HG02678 (cell line): ENCODE results near the gene TGDS.
A peak's percentile ranks its signal among the peaks of the same experiment; 100 is the strongest.

Source experiments
- ATAC-seq: cut with Tn5 transposase; IDR thresholded peaks from one replicate; pipeline ENCODE4 v1.9.1; 2021; ENCODE audit warnings: mild to moderate bottlenecking, moderate library complexity; ENCODE audit not compliant: unreplicated experiment

The TGDS gene

GRCh38 chr13:94601446-94602431 lies 5.8 kb upstream of the TGDS start, which contains the start of gene GPR180:
GPR180 (plus strand) TSS chr13:94601857; CDS start chr13:94601928, 71 bp downstream.
- peak; percentile 99 for ATAC-seq

GRCh38 chr13:94599877-94600276 lies 3.9 kb upstream of the TGDS start:
- no peak for ATAC-seq

GRCh38 chr13:94598281-94598680 lies 2.3 kb upstream of the TGDS start:
- no peak for ATAC-seq

GRCh38 chr13:94596575-94596971 lies 621 bp upstream of the TGDS start:
- ATAC-seq: no peak

- peak; percentile 56 for ATAC-seq
Measured at GRCh38 chr13:94595001-94595949, 677 bp downstream of the TGDS start.

GRCh38 chr13:94590744-94591143 lies 5.2 kb downstream of the TGDS start:
- ATAC-seq: peak; percentile 43

GRCh38 chr13:94588541-94588940 lies 7.4 kb downstream of the TGDS start:
- ATAC-seq: no peak

GRCh38 chr13:94586371-94586770 lies 9.6 kb downstream of the TGDS start:
- no peak for ATAC-seq

- no peak for ATAC-seq
Measured at GRCh38 chr13:94585543-94586101, 10.3 kb downstream of the TGDS start.

- ATAC-seq: no peak
Measured at GRCh38 chr13:94583926-94584325, 12.0 kb downstream of the TGDS start.

- ATAC-seq: no peak
Measured at GRCh38 chr13:94579063-94579462, 16.9 kb downstream of the TGDS start.

- no peak for ATAC-seq
Measured at GRCh38 chr13:94569615-94570014, 26.3 kb downstream of the TGDS start.

GRCh38 chr13:94568443-94568842 lies 27.5 kb downstream of the TGDS start:
- no peak for ATAC-seq

GRCh38 chr13:94567581-94567980 lies 28.4 kb downstream of the TGDS start:
- no peak for ATAC-seq

- ATAC-seq: no peak
Measured at GRCh38 chr13:94561126-94561525, 34.8 kb downstream of the TGDS start.

GRCh38 chr13:94560116-94560515 lies 35.8 kb downstream of the TGDS start:
- no peak for ATAC-seq

- no peak for ATAC-seq
Measured at GRCh38 chr13:94559222-94559795, 36.6 kb downstream of the TGDS start.

GRCh38 chr13:94558716-94559115 lies 37.2 kb downstream of the TGDS start:
- no peak for ATAC-seq

- ATAC-seq: no peak
Measured at GRCh38 chr13:94557684-94558235, 38.2 kb downstream of the TGDS start.

GRCh38 chr13:94556621-94557020 lies 39.3 kb downstream of the TGDS start:
- no peak for ATAC-seq
